A549 (cell line): Measurements from ENCODE around the gene PFDN1. TPM values are rescaled to one million over a fixed set of nuclear protein-coding genes. Genes with fewer than 3 reads are reported as not detected.
A peak's percentile ranks its signal among the peaks of the same experiment; 100 is the strongest.

Experiments
- ATAC-seq, 2 experiments: fragments of 200-7000 bp in 1 of 2; fragments of >200 bp in 1 of 2; cut with Nextera tagmentation in 1 of 2; cut with Tn5 transposase in 1 of 2; 3 replicates each; pipeline versions ENCODE4 v1.8.0 to v1.9.1; 2018 to 2020; ENCODE audit warnings: mild to moderate bottlenecking in 1 of 2, moderate library complexity in 1 of 2
- CTCF ChIA-PET: fragments of 300-600 bp; sonication (Branson Sonifier 250); formaldehyde crosslinking; extraction: SDS; loops from one replicate; lab custom pipeline; 2021; ENCODE audit warnings: antibody characterized with exemption, inconsistent platforms; lab: Yijun Ruan, JAX
- POLR2A ChIA-PET: fragments of 350-600 bp; formaldehyde crosslinking; extraction: SDS; loops from one replicate; lab custom pipeline; 2021; ENCODE audit warnings: antibody characterized with exemption, inconsistent platforms; lab: Yijun Ruan, JAX
- DNase-seq, 2 experiments: peaks; one replicate each; pipeline versions ENCODE4 v3.0.0 to v3.0.0-alpha.2; 2011 to 2016; ENCODE audit warnings: low read depth in 1 of 2, low spot score in 1 of 2
- FAIRE-seq: peaks from 2 replicates; lab custom pipeline; 2011; peaks lifted over from hg19 to GRCh38; lab: Jason Lieb, UNC
- H3K27ac ChIP-seq, 2 experiments: fragments of >200 bp; sonication (Bioruptor Twin); formaldehyde crosslinking; 3 replicates each; pipeline ENCODE4 v1.5.1; 2016 to 2017
- H3K4me1 ChIP-seq: fragments of >200 bp; sonication (Bioruptor Twin); formaldehyde crosslinking; 3 replicates; pipeline ENCODE4 v1.6.1; 2016
- H3K4me2 ChIP-seq: fragments of >200 bp; sonication (Bioruptor Twin); formaldehyde crosslinking; 3 replicates; pipeline ENCODE4 v1.6.1; 2016
- H3K4me3 ChIP-seq: fragments of >200 bp; sonication (Bioruptor Twin); formaldehyde crosslinking; 3 replicates; pipeline ENCODE4 v1.5.1; 2016
- H3K9me3 ChIP-seq: fragments of >200 bp; sonication (Bioruptor Twin); formaldehyde crosslinking; 3 replicates; pipeline ENCODE4 v1.6.1; 2016
- CBX8 ChIP-seq: fragments of 200-600 bp; sonication (generic); IDR thresholded peaks from 2 replicates; pipeline ENCODE4 v1.6.1; 2016
- CHD4 ChIP-seq: fragments of 200-600 bp; sonication (generic); IDR thresholded peaks from 2 replicates; pipeline ENCODE4 v1.6.1; 2016; ENCODE audit warnings: antibody characterized with exemption, mild to moderate bottlenecking, borderline replicate concordance
- FOXS1 ChIP-seq: fragments of 250-450 bp; sonication (Bioruptor Pico); IDR thresholded peaks from 2 replicates; pipeline ENCODE4 v1.5.0; 2020; ENCODE audit warnings: mild to moderate bottlenecking, moderate library complexity
- GATA3 ChIP-seq: IDR thresholded peaks from 2 replicates; pipeline ENCODE4 v1.6.1; 2012; ENCODE audit warnings: borderline replicate concordance
- HOXB5 ChIP-seq: fragments of 250-450 bp; sonication (Bioruptor Pico); IDR thresholded peaks from 2 replicates; pipeline ENCODE4 v1.5.0; 2020; ENCODE audit warnings: mild to moderate bottlenecking, moderate library complexity
- JUNB ChIP-seq: fragments of >200 bp; sonication (Bioruptor Twin); formaldehyde crosslinking; IDR thresholded peaks from 2 replicates; pipeline ENCODE4 v1.6.1; 2016
- MAZ ChIP-seq: fragments of 150-350 bp; IDR thresholded peaks from 2 replicates; pipeline ENCODE4 v1.6.1; 2014; ENCODE audit warnings: antibody characterized with exemption, low read depth, low read length, borderline replicate concordance
- NR3C1 ChIP-seq: fragments of >200 bp; sonication (Bioruptor Twin); formaldehyde crosslinking; IDR thresholded peaks from 3 replicates; pipeline ENCODE4 v1.6.1; 2017
- POLR2AphosphoS2 ChIP-seq: conservative IDR thresholded peaks from 2 replicates; pipeline ENCODE4 v1.6.1; 2012; ENCODE audit warnings: low read length, improper control_type of control experiment, inconsistent platforms
- RCOR1 ChIP-seq: fragments of 150-350 bp; IDR thresholded peaks from 2 replicates; pipeline ENCODE4 v1.6.1; 2014; ENCODE audit warnings: antibody characterized with exemption, low read length, low read depth
- RFX5 ChIP-seq: fragments of 450-650 bp; IDR thresholded peaks from 2 replicates; pipeline ENCODE4 v1.7.1; 2014; ENCODE audit warnings: antibody characterized with exemption, mild to moderate bottlenecking, moderate library complexity
- TFCP2L1 ChIP-seq: fragments of 250-450 bp; sonication (Bioruptor Pico); IDR thresholded peaks from 2 replicates; pipeline ENCODE4 v1.5.0; 2021; ENCODE audit warnings: mild to moderate bottlenecking
- TP53 ChIP-seq: fragments of 250-450 bp; sonication (Bioruptor Pico); IDR thresholded peaks from 2 replicates; pipeline ENCODE4 v1.5.0; 2021; ENCODE audit warnings: mild to moderate bottlenecking, moderate library complexity
- ZFP36 ChIP-seq: fragments of 450-650 bp; IDR thresholded peaks from 2 replicates; pipeline ENCODE4 v1.6.1; 2014; ENCODE audit warnings: borderline replicate concordance; ENCODE audit not compliant: partially characterized antibody
- WGBS: methylation state at CpG from one replicate; pipeline ENCODE4 v1.1.6; 2017; ENCODE audit errors: missing lambda C conversion rate; 5-methylcytosine and 5-hydroxymethylcytosine counted together
- polyA plus RNA-seq, 4 experiments: library from polyadenylated mRNA; depleted of rRNA in 3 of 4; stranded (reverse); fragments of >200 nt; fragmentation: RNase III in 1 of 4; extraction: RNeasy Plus Mini Kit Qiagen cat#74134 plus additional on column Dnase treatment in 1 of 4; gene quantifications; 2 replicates in 3 of 4; 3 replicates in 1 of 4; pipeline ENCODE4 v1.2.3, GENCODE V29; 2011 to 2017
- TF ChIP-seq, protein P1 (sequence below): fragments of 200-600 bp; sonication (generic); IDR thresholded peaks from 2 replicates; pipeline ENCODE4 v1.6.1; 2016; ENCODE audit warnings: antibody characterized with exemption, mild to moderate bottlenecking, moderate library complexity
- TF ChIP-seq, protein P2 (sequence below): fragments of >200 bp; sonication (Bioruptor Twin); formaldehyde crosslinking; IDR thresholded peaks from 2 replicates; pipeline ENCODE4 v1.6.1; 2016
- TF ChIP-seq, protein P3 (sequence below): fragments of 250-450 bp; sonication (Bioruptor Pico); IDR thresholded peaks from 2 replicates; pipeline ENCODE4 v1.5.0; 2020; ENCODE audit warnings: low read depth, mild to moderate bottlenecking, moderate library complexity

The PFDN1 gene
- polyA plus RNA-seq, 2 of the 4 experiments (the other 2 are of a cell fraction): 90.4 to 201 TPM

DNA sequence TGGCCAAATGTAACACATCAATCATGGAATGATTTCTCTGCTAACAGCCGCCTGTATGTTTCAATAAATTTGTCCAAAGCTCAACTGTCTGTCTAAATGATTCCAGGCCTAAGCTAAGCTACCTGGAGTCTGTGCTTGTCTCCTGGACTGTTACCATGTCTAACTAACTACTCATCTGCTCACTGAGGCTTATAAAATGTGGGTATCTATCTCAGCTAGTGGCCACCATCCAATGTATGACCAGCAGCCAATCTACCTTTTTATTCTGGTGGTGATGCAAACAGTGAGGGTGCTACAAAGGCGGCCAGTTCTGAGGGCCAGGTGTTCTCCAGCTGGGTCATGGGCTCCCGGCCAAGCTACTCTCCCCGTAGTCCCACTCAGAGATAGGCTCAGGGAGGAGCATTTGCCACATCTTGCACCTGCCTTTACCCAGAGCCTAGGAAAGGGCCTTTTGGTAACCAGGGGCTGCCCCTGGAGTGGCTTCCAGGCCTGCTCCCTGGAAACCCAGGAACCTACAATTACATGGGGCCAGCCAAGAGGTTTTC lies 59.1 kb downstream of the PFDN1 start:
- 93% methylated on average over 4 of the region's 4 CpGs for WGBS
- FAIRE-seq: no peak
- CTCF ChIA-PET: interaction anchor here (0.5 to 42.9 kb wide), 40 partner anchors 7 to 478 kb away, joined by 3 to 1613 read pairs (median 5); partner anchors contain the start of genes ANKHD1, CYSTM1, HBEGF and SLC4A9

DNA sequence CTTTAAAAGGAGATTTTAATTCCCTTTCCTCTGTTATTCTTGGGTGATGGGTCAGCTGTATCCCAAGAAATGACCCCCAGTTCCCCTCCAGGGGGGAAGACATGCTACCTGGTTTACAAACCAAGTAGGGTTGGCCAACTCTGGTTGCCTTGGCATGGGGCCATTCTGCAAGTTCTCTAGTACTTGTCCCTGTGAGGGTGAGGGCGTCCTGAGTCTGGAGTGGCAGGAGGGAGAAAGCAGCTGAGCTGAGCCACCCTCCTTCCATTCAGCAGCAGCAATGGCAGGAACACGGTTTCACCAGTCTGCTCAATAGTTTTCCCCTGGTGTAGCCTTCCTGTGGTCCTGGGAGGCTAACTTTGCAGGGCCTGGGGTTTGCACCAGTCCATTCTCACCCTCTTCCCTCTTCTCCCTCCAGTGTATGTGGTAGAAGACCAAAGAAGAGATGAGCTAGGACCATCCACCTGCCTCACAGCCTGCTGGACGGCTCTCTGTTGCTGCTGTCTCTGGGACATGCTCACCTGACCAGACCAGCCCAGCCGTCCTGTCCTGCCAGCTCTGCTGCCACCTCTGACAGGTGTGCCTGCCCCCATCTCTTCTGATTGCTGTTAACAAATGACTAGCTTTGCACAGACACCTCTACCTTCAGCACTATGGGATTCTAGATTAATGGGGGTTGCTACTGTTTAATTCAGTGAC lies 59.9 kb downstream of the PFDN1 start:
- H3K9me3 ChIP-seq: no peaks in the 10 kb centered on the region
- no peak for FAIRE-seq
- ChIA-PET CTCF (interaction anchor here (0.7 to 42.9 kb wide), 16 partner anchors 11 to 477 kb away, joined by 3 to 1613 read pairs (median 6); partner anchors contain the start of genes CYSTM1, HBEGF and SLC4A9), POLR2A (interaction anchor here (0.8 to 3.7 kb wide), 2 partner anchors 102 to 103 kb away, joined by 3 to 46 read pairs; partner anchors contain the start of gene HBEGF)
- WGBS: 69% methylated on average over 4 of the region's 4 CpGs
- no peak overlapping the region for H3K27ac ChIP-seq
- H3K4me2 ChIP-seq: no peak overlapping the region
- no peak for ATAC-seq
- DNase-seq: no peak
- no peak overlapping the region for H3K4me3 ChIP-seq
- TF ChIP-seq CBX8: no peak
- TF ChIP-seq, protein P1, sequence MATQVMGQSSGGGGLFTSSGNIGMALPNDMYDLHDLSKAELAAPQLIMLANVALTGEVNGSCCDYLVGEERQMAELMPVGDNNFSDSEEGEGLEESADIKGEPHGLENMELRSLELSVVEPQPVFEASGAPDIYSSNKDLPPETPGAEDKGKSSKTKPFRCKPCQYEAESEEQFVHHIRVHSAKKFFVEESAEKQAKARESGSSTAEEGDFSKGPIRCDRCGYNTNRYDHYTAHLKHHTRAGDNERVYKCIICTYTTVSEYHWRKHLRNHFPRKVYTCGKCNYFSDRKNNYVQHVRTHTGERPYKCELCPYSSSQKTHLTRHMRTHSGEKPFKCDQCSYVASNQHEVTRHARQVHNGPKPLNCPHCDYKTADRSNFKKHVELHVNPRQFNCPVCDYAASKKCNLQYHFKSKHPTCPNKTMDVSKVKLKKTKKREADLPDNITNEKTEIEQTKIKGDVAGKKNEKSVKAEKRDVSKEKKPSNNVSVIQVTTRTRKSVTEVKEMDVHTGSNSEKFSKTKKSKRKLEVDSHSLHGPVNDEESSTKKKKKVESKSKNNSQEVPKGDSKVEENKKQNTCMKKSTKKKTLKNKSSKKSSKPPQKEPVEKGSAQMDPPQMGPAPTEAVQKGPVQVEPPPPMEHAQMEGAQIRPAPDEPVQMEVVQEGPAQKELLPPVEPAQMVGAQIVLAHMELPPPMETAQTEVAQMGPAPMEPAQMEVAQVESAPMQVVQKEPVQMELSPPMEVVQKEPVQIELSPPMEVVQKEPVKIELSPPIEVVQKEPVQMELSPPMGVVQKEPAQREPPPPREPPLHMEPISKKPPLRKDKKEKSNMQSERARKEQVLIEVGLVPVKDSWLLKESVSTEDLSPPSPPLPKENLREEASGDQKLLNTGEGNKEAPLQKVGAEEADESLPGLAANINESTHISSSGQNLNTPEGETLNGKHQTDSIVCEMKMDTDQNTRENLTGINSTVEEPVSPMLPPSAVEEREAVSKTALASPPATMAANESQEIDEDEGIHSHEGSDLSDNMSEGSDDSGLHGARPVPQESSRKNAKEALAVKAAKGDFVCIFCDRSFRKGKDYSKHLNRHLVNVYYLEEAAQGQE: no peak
- no peak for TF ChIP-seq MAZ
- no peak for TF ChIP-seq TFCP2L1 (CRISPR knock-in tag)
- no peak for TF ChIP-seq NR3C1
- TF ChIP-seq POLR2AphosphoS2: 0 out of 2 replicates have a peak, but pooled peaks have one; percentile 29
- TF ChIP-seq GATA3: no peak
- TF ChIP-seq ZFP36: no peak
- H3K4me1 ChIP-seq: peaks cover 29% of the 10 kb centered on the region

More for the DNA sequence above, 59.1 kb downstream of the PFDN1 start:
- DNase-seq: no peak
- no peak for ATAC-seq
- POLR2A ChIA-PET: interaction anchor here (0.7 to 3.7 kb wide), 6 partner anchors 10 to 404 kb away, joined by 3 to 46 read pairs (median 4); partner anchors contain the start of genes HBEGF, IK, NDUFA2 and SRA1
- Histone ChIP-seq H3K4me1 (peaks cover 29% of the 10 kb centered on the region), H3K4me3 (no peak overlapping the region), H3K9me3 (no peaks in the 10 kb centered on the region), H3K4me2 (no peak overlapping the region), H3K27ac (no peak overlapping the region)
- TF ChIP-seq JUNB (no peak), HOXB5 (CRISPR knock-in tag) (no peak), RFX5 (no peak), FOXS1 (CRISPR knock-in tag) (no peak), CHD4 (no peak), TP53 (CRISPR knock-in tag) (no peak), RCOR1 (no peak)
- TF ChIP-seq, protein P2, sequence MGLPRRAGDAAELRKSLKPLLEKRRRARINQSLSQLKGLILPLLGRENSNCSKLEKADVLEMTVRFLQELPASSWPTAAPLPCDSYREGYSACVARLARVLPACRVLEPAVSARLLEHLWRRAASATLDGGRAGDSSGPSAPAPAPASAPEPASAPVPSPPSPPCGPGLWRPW: no peak
- TF ChIP-seq, protein P3, sequence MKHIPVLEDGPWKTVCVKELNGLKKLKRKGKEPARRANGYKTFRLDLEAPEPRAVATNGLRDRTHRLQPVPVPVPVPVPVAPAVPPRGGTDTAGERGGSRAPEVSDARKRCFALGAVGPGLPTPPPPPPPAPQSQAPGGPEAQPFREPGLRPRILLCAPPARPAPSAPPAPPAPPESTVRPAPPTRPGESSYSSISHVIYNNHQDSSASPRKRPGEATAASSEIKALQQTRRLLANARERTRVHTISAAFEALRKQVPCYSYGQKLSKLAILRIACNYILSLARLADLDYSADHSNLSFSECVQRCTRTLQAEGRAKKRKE (CRISPR knock-in tag): no peak
